ENCODE results near the gene DNAJB7. TPM values are rescaled to one million over a fixed set of nuclear protein-coding genes. Genes with fewer than 3 reads are reported as not detected.
A peak's percentile ranks its signal among the peaks of the same experiment; 100 is the strongest.

The DNAJB7 gene
- total RNA-seq = not detected

GRCh38 chr22:40862013-40862412 lies at the start of gene DNAJB7:
TSS of gene DNAJB7 (minus strand) at chr22:40862113. CDS start at chr22:40861994, 119 bp downstream.
- Histone ChIP-seq H3K27me3 (no peaks in the 10 kb centered on the region), H3K4me1 (peaks cover 0 to 11% of the 10 kb centered on the region in 2 donors), H3K4me3 (no peak within 1 kb of the TSS), H3K9me3 (no peaks in the 10 kb centered on the region), H3K27ac (no peak within 1 kb of the TSS), H3K36me3 (no peaks in the 10 kb centered on the region)
- no peak for TF ChIP-seq CTCF (IDR thresholded peaks at IDR 0.05)
- no peak for DNase-seq (ENCODE audit: low spot score)

DNA sequence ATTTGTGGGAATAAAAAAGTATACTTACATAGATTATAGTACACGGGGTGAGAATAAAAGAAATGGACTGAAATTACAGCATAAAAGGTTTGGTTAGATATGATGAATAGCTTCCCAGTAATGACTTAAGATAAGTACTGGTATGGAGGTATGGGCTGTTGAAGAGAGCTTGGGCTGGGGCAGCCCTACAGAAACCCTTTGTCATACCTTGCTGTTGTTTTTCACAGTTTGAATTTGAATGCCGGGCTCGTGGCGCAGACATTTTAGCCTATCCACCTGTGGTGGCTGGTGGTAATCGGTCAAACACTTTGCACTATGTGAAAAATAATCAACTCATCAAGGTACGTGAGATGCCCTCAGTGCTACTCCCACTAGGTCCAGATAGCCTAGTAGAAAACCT lies 47.0 kb upstream of the DNAJB7 start:
- Histone ChIP-seq H3K9me3 (no peaks in the 10 kb centered on the region), H3K27me3 (no peaks in the 10 kb centered on the region), H3K4me1 (no peaks in the 10 kb centered on the region), H3K27ac (no peak overlapping the region), H3K36me3 (peaks cover 28% of the 10 kb centered on the region), H3K4me3 (no peak overlapping the region)
- DNase-seq (ENCODE audit: low spot score) = no peak
- TF ChIP-seq CTCF (IDR thresholded peaks at IDR 0.05) = no peak

DNA sequence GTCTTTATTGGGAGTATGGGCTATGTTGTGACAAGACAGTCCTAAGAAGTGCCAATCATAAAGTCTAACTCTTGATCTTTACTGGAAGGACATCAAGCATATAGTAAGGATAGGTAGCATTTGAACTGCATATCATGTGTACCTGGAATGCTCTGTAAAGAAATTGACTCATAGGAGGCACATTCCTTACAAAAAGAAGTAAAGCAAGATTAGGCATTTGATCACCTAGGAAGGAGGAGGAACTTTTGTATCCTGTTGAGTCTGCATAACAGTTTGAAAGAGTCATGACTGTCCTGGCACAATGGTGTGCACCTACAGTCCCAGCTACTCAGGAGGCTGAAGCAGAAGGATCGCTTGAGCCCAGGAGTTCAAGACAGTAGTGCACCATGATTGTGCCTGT lies 42.2 kb upstream of the DNAJB7 start:
- DNase-seq (ENCODE audit: low spot score) = no peak
- H3K4me1 ChIP-seq = no peaks in the 10 kb centered on the region
- H3K27ac ChIP-seq = no peak overlapping the region
- H3K27me3 ChIP-seq = no peaks in the 10 kb centered on the region
- TF ChIP-seq CTCF (IDR thresholded peaks at IDR 0.05) = no peak
- no peak overlapping the region for H3K4me3 ChIP-seq
- H3K36me3 ChIP-seq = peaks cover 10% of the 10 kb centered on the region
- no peaks in the 10 kb centered on the region for H3K9me3 ChIP-seq

DNA sequence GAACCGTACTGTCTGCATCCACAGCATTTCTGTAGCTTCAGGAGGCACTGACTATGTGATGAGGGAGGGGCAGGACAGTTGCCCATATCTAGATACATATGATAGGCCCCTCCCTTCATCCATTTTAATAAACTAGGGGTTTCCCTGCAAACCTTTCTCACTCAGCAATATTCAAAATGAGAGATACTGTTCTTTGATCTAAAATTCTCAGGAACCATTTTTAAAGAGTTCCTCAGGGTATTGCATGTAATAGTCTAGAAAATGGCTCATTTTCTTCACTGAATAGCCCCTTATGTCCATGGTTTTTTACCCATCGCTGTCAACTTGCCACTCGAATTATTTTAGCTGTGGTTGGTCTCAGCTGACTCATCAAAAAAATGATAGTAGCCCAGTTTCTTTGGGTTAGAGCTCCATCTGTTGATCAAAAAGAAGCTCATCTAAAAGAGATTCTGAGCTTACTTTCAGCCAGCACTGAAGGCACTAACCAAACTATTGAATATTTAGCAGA lies 37.0 kb upstream of the DNAJB7 start:
- Histone ChIP-seq H3K4me1 (no peaks in the 10 kb centered on the region), H3K27me3 (no peaks in the 10 kb centered on the region), H3K36me3 (no peaks in the 10 kb centered on the region), H3K9me3 (no peaks in the 10 kb centered on the region), H3K27ac (no peak overlapping the region), H3K4me3 (no peak overlapping the region)
- DNase-seq (ENCODE audit: low spot score) = no peak
- peak; percentile 23 to 60 for TF ChIP-seq CTCF (IDR thresholded peaks at IDR 0.05)

GRCh38 chr22:40894417-40894816 lies 32.5 kb upstream of the DNAJB7 start:
- no peak for DNase-seq (ENCODE audit: low spot score)
- Histone ChIP-seq H3K9me3 (no peaks in the 10 kb centered on the region), H3K27me3 (no peaks in the 10 kb centered on the region), H3K4me3 (no peak overlapping the region), H3K27ac (no peak overlapping the region), H3K36me3 (peaks cover 6% of the 10 kb centered on the region), H3K4me1 (no peaks in the 10 kb centered on the region)
- no peak for TF ChIP-seq CTCF (IDR thresholded peaks at IDR 0.05)

GRCh38 chr22:40890881-40891280 lies 29.0 kb upstream of the DNAJB7 start:
- no peaks in the 10 kb centered on the region for H3K9me3 ChIP-seq
- H3K36me3 ChIP-seq = peaks cover 36% of the 10 kb centered on the region
- no peak overlapping the region for H3K4me3 ChIP-seq

More at GRCh38 chr22:40890881-40891280, 29.0 kb upstream of the DNAJB7 start:
- Histone ChIP-seq H3K27me3 (no peaks in the 10 kb centered on the region), H3K4me1 (no peaks in the 10 kb centered on the region), H3K27ac (no peak overlapping the region)
- no peak for TF ChIP-seq CTCF (IDR thresholded peaks at IDR 0.05)
- DNase-seq (ENCODE audit: low spot score) = no peak

Data from right atrium auricular region (tissue), 2 donors.